Fibroblast of mammary gland (primary cell): Measurements from ENCODE around the gene MLLT10.

Source experiments
- DNase-seq: peaks from one replicate; pipeline ENCODE4 v3.0.0-alpha.2; 2010; ENCODE audit warnings: low read depth
- H3K4me3 ChIP-seq: 2 replicates; pipeline ENCODE4 v1.5.1; 2011; ENCODE audit warnings: low read depth, mild to moderate bottlenecking, low read length, moderate library complexity; ENCODE audit not compliant: control insufficient read depth
- CTCF ChIP-seq: conservative IDR thresholded peaks from 2 replicates; pipeline ENCODE4 v1.5.1; 2011; ENCODE audit warnings: low read depth, low read length, inconsistent platforms; ENCODE audit not compliant: control insufficient read depth, insufficient read depth

Gene MLLT10

GRCh38 chr10:21527598-21528235 is 6.3 kb upstream of the MLLT10 start:
- peak; percentile 58 for DNase-seq
- peak overlapping the region; percentile 53 for H3K4me3 ChIP-seq
- TF ChIP-seq CTCF: no peak

- peak overlapping the region; percentile 53 for H3K4me3 ChIP-seq
- TF ChIP-seq CTCF: no peak
- peak; percentile 16 for DNase-seq
Observed at GRCh38 chr10:21528236-21529031, 5.6 kb upstream of the MLLT10 start.

- no peak overlapping the region for H3K4me3 ChIP-seq
- peak; percentile 25 for DNase-seq
- TF ChIP-seq CTCF: no peak
Observed at GRCh38 chr10:21529032-21529910, 4.8 kb upstream of the MLLT10 start.

GRCh38 chr10:21530168-21530567 is 3.9 kb upstream of the MLLT10 start:
- TF ChIP-seq CTCF: no peak
- no peak for DNase-seq
- no peak overlapping the region for H3K4me3 ChIP-seq

GRCh38 chr10:21530641-21531040 is 3.4 kb upstream of the MLLT10 start:
- TF ChIP-seq CTCF: no peak
- no peak overlapping the region for H3K4me3 ChIP-seq
- DNase-seq: no peak

GRCh38 chr10:21531164-21531563 is 2.9 kb upstream of the MLLT10 start:
- peak; percentile 70 for DNase-seq
- no peak for TF ChIP-seq CTCF
- no peak overlapping the region for H3K4me3 ChIP-seq
